GM23338 (cell line): ENCODE data around the gene MBNL1. TPM values are rescaled to one million over a fixed set of nuclear protein-coding genes. Genes with fewer than 3 reads are reported as not detected.

ENCODE experiments used
- CREB1 ChIP-seq: fragments of 250-450 bp; sonication (Bioruptor Pico); IDR thresholded peaks from 2 replicates; pipeline ENCODE4 v1.5.0; 2020; ENCODE audit warnings: low read depth, mild to moderate bottlenecking, moderate library complexity
- EZH2 ChIP-seq: fragments of 200-600 bp; sonication (generic); IDR thresholded peaks from one replicate; pipeline ENCODE4 v1.8.0; 2017; ENCODE audit warnings: antibody characterized with exemption, mild to moderate bottlenecking, low read depth; ENCODE audit not compliant: unreplicated experiment
- EZH2phosphoT487 ChIP-seq: fragments of 200-600 bp; sonication (generic); IDR thresholded peaks from one replicate; pipeline ENCODE4 v1.8.1; 2018; ENCODE audit warnings: antibody characterized with exemption; ENCODE audit not compliant: unreplicated experiment
- JUNB ChIP-seq: IDR thresholded peaks from one replicate; pipeline ENCODE4 v1.6.1; 2016; ENCODE audit warnings: antibody characterized with exemption; ENCODE audit not compliant: unreplicated experiment
- NANOG ChIP-seq: IDR thresholded peaks from 2 replicates; pipeline ENCODE4 v1.6.1; 2016; ENCODE audit warnings: antibody characterized with exemption, borderline replicate concordance
- POLR2AphosphoS5 ChIP-seq: IDR thresholded peaks from 2 replicates; pipeline ENCODE4 v1.6.1; 2016; ENCODE audit warnings: antibody characterized with exemption, low read depth
- STAT1 ChIP-seq: IDR thresholded peaks from one replicate; pipeline ENCODE4 v1.6.1; 2016; ENCODE audit warnings: antibody characterized with exemption; ENCODE audit not compliant: unreplicated experiment
- ZNF114 ChIP-seq: fragments of 250-450 bp; sonication (Bioruptor Pico); IDR thresholded peaks from 2 replicates; pipeline ENCODE4 v1.5.0; 2020; ENCODE audit warnings: mild to moderate bottlenecking, moderate library complexity
- ZNF331 ChIP-seq: fragments of 250-450 bp; sonication (Bioruptor Pico); IDR thresholded peaks from 2 replicates; pipeline ENCODE4 v1.5.0; 2020; ENCODE audit warnings: low read depth, mild to moderate bottlenecking, moderate library complexity
- polyA plus RNA-seq: library from polyadenylated mRNA; unstranded; fragments of >200 nt; fragmentation: Nextera tagmentation; extraction: Ambion mirVana; gene quantifications from 2 replicates; pipeline ENCODE4 v1.2.1, GENCODE V29; 2016
- small RNA-seq: library from RNA; depleted of rRNA; stranded (forward); fragments of <200 nt; gene quantifications from one replicate; pipeline ENCODE3, GENCODE V24; 2014; ENCODE audit warnings: low replicate concordance
- total RNA-seq: library from RNA; depleted of rRNA; stranded (reverse); fragments of >200 nt; shearing (Covaris generic); gene quantifications from 2 replicates; pipeline ENCODE4 v1.2.3, GENCODE V29; 2014
- TF ChIP-seq, protein P1 (sequence below): IDR thresholded peaks from one replicate; pipeline ENCODE4 v1.6.1; 2018; ENCODE audit warnings: antibody characterized with exemption; ENCODE audit not compliant: unreplicated experiment

Gene MBNL1
- total and polyA plus RNA-seq, 2 experiments from 2014 or later: 9.4 to 23.2 TPM

DNA sequence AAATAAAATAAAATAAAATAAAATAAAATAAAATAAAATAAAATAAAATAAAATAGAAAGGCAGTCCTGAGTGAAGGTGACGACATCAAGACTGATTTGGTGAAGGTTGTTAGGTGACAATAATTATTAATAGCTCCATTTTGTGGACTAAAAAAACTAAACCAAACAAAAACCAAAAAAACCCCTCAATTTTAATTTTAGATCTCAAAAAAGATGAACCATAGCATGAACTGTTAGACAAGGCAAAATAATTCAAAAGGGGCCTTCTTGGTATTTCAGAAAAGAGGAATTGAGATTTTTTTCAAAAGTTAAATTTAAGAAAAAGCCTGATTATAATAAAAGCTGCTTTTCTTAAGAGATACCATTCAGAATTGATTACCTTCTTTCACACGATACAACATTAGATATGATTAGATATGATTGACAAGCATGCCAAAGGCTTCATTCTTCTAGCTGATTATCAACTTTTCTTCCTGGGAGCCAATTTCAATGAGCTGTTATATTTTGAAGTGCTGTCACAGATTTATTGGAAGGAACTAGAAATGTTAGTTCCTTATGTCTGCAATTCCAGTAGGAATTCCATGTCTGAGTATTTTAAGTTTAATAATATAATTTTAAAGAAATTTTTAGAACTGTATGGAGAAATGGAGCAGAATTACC, 244.7 kb downstream of the MBNL1 start (continued):
- TF ChIP-seq, protein P1, sequence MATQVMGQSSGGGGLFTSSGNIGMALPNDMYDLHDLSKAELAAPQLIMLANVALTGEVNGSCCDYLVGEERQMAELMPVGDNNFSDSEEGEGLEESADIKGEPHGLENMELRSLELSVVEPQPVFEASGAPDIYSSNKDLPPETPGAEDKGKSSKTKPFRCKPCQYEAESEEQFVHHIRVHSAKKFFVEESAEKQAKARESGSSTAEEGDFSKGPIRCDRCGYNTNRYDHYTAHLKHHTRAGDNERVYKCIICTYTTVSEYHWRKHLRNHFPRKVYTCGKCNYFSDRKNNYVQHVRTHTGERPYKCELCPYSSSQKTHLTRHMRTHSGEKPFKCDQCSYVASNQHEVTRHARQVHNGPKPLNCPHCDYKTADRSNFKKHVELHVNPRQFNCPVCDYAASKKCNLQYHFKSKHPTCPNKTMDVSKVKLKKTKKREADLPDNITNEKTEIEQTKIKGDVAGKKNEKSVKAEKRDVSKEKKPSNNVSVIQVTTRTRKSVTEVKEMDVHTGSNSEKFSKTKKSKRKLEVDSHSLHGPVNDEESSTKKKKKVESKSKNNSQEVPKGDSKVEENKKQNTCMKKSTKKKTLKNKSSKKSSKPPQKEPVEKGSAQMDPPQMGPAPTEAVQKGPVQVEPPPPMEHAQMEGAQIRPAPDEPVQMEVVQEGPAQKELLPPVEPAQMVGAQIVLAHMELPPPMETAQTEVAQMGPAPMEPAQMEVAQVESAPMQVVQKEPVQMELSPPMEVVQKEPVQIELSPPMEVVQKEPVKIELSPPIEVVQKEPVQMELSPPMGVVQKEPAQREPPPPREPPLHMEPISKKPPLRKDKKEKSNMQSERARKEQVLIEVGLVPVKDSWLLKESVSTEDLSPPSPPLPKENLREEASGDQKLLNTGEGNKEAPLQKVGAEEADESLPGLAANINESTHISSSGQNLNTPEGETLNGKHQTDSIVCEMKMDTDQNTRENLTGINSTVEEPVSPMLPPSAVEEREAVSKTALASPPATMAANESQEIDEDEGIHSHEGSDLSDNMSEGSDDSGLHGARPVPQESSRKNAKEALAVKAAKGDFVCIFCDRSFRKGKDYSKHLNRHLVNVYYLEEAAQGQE: no peak
- TF ChIP-seq STAT1: no peak
- no peak for TF ChIP-seq CREB1 (CRISPR knock-in tag)
- TF ChIP-seq JUNB: no peak
- TF ChIP-seq ZNF114: no peak
- TF ChIP-seq EZH2: no peak
- no peak for TF ChIP-seq EZH2phosphoT487
- TF ChIP-seq POLR2AphosphoS5: no peak
- TF ChIP-seq NANOG: no peak
- TF ChIP-seq ZNF331: no peak

Small RNA genes lying within 50 kb of the gene (small RNA-seq; reads per million reads assigned to genes)
- gene RF00019: not detected
